RWPE2 (cell line): Measurements from ENCODE around the gene ZYG11B.

Source experiments
- ATAC-seq: fragments of 200-7000 bp; cut with Tn5 transposase; 3 replicates; pipeline ENCODE4 v1.9.1; 2021; ENCODE audit warnings: low read depth
- DNase-seq: peaks from one replicate; pipeline ENCODE4 v3.0.0-alpha.2; 2020; ENCODE audit warnings: low spot score
- H3K27ac ChIP-seq: fragments of 450-650 bp; 2 replicates; pipeline ENCODE4 v1.5.1; 2017; ENCODE audit warnings: mild to moderate bottlenecking; ENCODE audit not compliant: poor library complexity, severe bottlenecking
- H3K27me3 ChIP-seq: fragments of 250-450 bp; sonication (Bioruptor Pico); 2 replicates; pipeline ENCODE4 v1.5.1; 2021; ENCODE audit warnings: mild to moderate bottlenecking, moderate library complexity; ENCODE audit not compliant: insufficient read depth, poor library complexity, severe bottlenecking
- H3K36me3 ChIP-seq: fragments of 250-450 bp; sonication (Bioruptor Pico); 2 replicates; pipeline ENCODE4 v1.5.1; 2020; ENCODE audit warnings: low read depth, mild to moderate bottlenecking, moderate library complexity
- H3K4me1 ChIP-seq: fragments of 250-450 bp; sonication (Bioruptor Pico); 2 replicates; pipeline ENCODE4 v1.5.1; 2021; ENCODE audit warnings: mild to moderate bottlenecking, moderate library complexity; ENCODE audit not compliant: insufficient read depth, poor library complexity, severe bottlenecking
- H3K4me3 ChIP-seq: fragments of 250-450 bp; sonication (Bioruptor Pico); 2 replicates; pipeline ENCODE4 v1.5.1; 2021; ENCODE audit warnings: mild to moderate bottlenecking, moderate library complexity; ENCODE audit not compliant: severe bottlenecking
- H3K9me3 ChIP-seq: fragments of 250-450 bp; sonication (Bioruptor Pico); 2 replicates; pipeline ENCODE4 v1.5.1; 2021; ENCODE audit warnings: mild to moderate bottlenecking, moderate library complexity; ENCODE audit not compliant: severe bottlenecking
- TF ChIP-seq, protein P1 (sequence below): fragments of 450-650 bp; IDR thresholded peaks from one replicate; pipeline ENCODE4 v1.5.1; 2017; ENCODE audit warnings: mild to moderate bottlenecking, moderate library complexity; ENCODE audit not compliant: poor library complexity, severe bottlenecking

Gene ZYG11B

DNA sequence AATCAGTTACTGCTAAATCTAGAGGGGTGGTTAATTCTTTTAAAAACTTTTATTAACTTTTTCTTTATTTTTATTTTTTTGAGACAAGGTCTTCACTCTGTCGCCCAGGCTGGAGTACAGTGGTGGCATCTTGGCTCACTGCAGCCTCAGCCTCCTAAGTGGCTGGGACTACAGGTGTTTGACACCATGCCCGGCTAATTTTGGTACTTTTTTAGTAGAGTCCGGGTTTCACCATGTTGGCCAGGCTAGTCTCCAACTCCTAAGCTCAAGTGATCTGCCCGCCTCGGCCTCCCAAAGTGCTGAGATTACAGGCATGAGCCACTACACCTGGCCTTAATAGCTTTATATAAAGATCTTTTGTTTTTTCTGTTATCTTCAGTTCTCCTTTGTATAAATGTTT is 11.9 kb downstream of the ZYG11B start:
- Histone ChIP-seq H3K27ac (no peak overlapping the region), H3K36me3 (0 out of 2 replicates have a peak, but pooled peaks cover 2% of the 10 kb centered on the region), H3K4me1 (no peaks in the 10 kb centered on the region), H3K9me3 (no peaks in the 10 kb centered on the region), H3K27me3 (no peaks in the 10 kb centered on the region), H3K4me3 (no peak overlapping the region)
- TF ChIP-seq, protein P1, sequence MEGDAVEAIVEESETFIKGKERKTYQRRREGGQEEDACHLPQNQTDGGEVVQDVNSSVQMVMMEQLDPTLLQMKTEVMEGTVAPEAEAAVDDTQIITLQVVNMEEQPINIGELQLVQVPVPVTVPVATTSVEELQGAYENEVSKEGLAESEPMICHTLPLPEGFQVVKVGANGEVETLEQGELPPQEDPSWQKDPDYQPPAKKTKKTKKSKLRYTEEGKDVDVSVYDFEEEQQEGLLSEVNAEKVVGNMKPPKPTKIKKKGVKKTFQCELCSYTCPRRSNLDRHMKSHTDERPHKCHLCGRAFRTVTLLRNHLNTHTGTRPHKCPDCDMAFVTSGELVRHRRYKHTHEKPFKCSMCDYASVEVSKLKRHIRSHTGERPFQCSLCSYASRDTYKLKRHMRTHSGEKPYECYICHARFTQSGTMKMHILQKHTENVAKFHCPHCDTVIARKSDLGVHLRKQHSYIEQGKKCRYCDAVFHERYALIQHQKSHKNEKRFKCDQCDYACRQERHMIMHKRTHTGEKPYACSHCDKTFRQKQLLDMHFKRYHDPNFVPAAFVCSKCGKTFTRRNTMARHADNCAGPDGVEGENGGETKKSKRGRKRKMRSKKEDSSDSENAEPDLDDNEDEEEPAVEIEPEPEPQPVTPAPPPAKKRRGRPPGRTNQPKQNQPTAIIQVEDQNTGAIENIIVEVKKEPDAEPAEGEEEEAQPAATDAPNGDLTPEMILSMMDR, result no peak
- ATAC-seq (no peak), DNase-seq (no peak)

DNA sequence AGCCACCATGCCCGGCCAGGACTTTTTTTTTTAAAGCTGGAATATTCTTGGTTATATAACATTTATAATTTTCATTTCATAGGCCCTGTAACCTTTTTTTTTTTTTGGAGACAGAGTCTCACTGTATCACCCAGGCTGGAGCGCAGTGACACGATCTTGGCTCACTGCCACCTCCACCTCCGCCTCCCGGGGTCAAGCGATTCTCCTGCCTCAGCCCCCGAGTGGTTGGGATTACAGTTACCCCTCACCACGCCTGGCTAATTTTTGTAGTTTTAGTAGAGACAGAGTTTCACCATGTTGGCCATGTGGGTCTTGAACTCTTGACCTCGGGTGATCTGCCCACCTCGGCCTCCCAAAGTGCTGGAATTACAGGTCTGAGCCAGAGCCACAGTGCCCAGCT is 12.6 kb downstream of the ZYG11B start:
- Histone ChIP-seq H3K4me3 (no peak overlapping the region), H3K27ac (no peak overlapping the region), H3K27me3 (no peaks in the 10 kb centered on the region), H3K4me1 (no peaks in the 10 kb centered on the region), H3K9me3 (no peaks in the 10 kb centered on the region), H3K36me3 (0 out of 2 replicates have a peak, but pooled peaks cover 2% of the 10 kb centered on the region)
- ATAC-seq, result no peak
- TF ChIP-seq, protein P1, result no peak
- DNase-seq, result no peak

DNA sequence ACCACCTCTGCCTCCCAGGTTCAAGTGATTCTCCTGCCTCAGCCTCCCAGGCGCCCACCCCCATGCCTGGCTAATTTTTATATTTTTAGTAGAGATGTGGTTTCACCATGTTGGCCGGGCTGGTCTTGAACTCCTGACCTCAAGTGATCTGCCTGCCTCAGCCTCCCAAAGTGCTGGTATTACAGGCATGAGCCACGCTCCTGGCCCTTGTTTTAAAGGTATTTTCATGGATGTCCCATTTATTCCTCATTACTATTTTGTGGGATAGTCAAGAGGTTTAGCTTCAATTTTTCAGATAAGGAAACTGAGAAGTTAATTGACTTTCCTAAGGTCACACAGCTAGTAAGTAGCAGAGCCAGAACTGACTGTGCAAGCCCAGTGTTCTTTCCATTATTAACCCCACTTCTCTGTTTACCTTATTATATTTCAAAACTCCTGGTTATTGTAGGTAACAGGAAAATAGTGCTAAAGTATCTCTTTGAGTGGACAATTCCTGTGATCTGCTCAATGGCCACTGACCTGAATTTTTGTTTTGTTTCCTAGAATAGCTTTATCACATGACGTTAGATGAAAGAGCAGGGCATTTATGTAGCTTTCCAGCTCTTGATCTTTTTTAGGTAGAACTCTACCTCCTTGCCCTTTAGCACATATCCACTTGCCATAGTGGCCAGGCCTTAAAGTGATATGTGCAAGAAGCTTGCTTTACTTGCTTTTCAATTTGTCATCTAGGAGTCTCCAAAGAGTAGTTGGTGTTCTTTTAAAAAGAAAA is 13.6 kb downstream of the ZYG11B start:
- TF ChIP-seq, protein P1, result no peak
- H3K27ac ChIP-seq, result no peak overlapping the region
- ATAC-seq (no peak), DNase-seq (no peak)
- H3K4me3 ChIP-seq, result no peak overlapping the region
- H3K9me3 ChIP-seq, result no peaks in the 10 kb centered on the region
- no peaks in the 10 kb centered on the region for H3K27me3 ChIP-seq
- H3K36me3 ChIP-seq, result 0 out of 2 replicates have a peak, but pooled peaks cover 2% of the 10 kb centered on the region
- H3K4me1 ChIP-seq, result no peaks in the 10 kb centered on the region

DNA sequence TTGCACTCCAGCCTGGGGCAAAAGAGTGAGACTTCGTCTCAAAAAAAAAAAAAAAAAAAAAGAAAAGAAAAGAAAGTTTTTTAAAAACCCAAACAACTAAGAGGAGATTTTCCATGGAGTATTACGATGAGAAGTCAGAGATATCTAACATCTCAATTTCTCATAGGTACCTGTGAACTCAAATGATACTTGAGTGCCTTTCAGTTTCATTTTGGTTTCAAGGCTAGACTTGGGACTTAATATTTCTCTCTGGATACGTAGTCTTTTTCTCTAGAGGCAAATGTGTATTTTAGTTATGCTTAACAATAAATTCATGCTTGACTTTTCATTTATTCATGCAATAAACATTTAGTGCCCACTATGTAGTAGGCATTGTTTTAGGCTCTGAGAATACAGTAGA is 15.0 kb downstream of the ZYG11B start:
- H3K4me3 ChIP-seq, result no peak overlapping the region
- TF ChIP-seq, protein P1, result no peak
- 0 out of 2 replicates have a peak, but pooled peaks cover 2% of the 10 kb centered on the region for H3K36me3 ChIP-seq
- H3K9me3 ChIP-seq, result no peaks in the 10 kb centered on the region
- ATAC-seq, result no peak
- no peaks in the 10 kb centered on the region for H3K27me3 ChIP-seq
- no peaks in the 10 kb centered on the region for H3K4me1 ChIP-seq
- no peak overlapping the region for H3K27ac ChIP-seq
- no peak for DNase-seq

DNA sequence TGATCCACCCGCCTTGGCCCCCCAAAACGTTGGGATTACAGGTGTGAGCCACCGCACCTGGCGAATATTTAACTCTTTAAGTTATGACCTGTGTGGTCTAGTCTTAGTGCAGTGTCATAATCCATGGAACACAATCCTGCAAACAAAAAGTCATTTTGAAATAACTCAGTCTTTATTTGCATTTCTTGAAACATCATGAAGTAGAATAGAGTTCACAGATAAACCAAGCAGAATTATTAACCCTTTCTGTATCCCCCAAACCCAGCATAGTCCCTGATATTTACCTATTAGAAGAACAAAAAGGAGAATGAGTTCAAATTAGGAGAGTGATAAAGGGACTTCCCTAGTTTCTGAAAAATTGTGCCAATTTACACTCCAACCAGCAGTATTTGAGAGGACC is 19.9 kb downstream of the ZYG11B start:
- Histone ChIP-seq H3K27me3 (no peaks in the 10 kb centered on the region), H3K9me3 (no peaks in the 10 kb centered on the region), H3K4me1 (peaks cover 3% of the 10 kb centered on the region), H3K36me3 (peaks cover 5% of the 10 kb centered on the region; the same call in 1 of the 2 replicates), H3K4me3 (no peak overlapping the region), H3K27ac (no peak overlapping the region)
- no peak for DNase-seq
- TF ChIP-seq, protein P1, result no peak
- ATAC-seq, result no peak
